Activated naive CD4-positive, alpha-beta T cell treated with anti-CD3 and anti-CD28 coated beads, Interleukin-2, amount 50 U/mL, for 72 hours (primary cell): ENCODE data around the gene AMDHD2. TPM values are rescaled to one million over a fixed set of nuclear protein-coding genes. Genes with fewer than 3 reads are reported as not detected.
"Not testable (repeated sequence)": the region's sequence is repeated elsewhere in the genome, so short reads cannot be mapped to it uniquely, and the experiment has no call there.

Experiments
- ATAC-seq, 2 donors: fragments of 150-1000 bp; cut with Tn5 transposase; 2 replicates each; pipeline ENCODE4 v1.10.0; 2021; ENCODE audit warnings: mild to moderate bottlenecking in 2 of 2, moderate library complexity in 2 of 2
- DNase-seq, 2 donors: peaks; one replicate each; pipeline ENCODE4 v3.0.0; 2021 to 2022; ENCODE audit warnings: low spot score in 2 of 2
- H3K27ac Mint-ChIP-seq, 2 donors: one replicate each; pipeline ENCODE4 v1.8.0; 2022; ENCODE audit warnings: mild to moderate bottlenecking in 2 of 2, mixed read lengths in 2 of 2
- H3K36me3 Mint-ChIP-seq, 2 donors: one replicate each; pipeline ENCODE4 v1.8.0; 2022; ENCODE audit warnings: mixed read lengths in 2 of 2
- H3K9me3 Mint-ChIP-seq, 2 donors: one replicate each; pipeline ENCODE4 v1.8.0; 2022; ENCODE audit warnings: mixed read lengths in 2 of 2
- total RNA-seq, 2 donors: library from RNA; stranded (reverse); gene quantifications; one replicate each; pipeline ENCODE4 v1.2.3, GENCODE V29; 2022

The AMDHD2 gene
- total RNA-seq, 2 donors from 2014 or later = 37.0 to 37.2 TPM

GRCh38 chr16:2533142-2533755 lies 13.1 kb downstream of the AMDHD2 start:
- not testable (repeated sequence) for DNase-seq, ATAC-seq, H3K9me3 Mint-ChIP-seq, H3K36me3 Mint-ChIP-seq
- peak overlapping the region; percentile 94 to 98 for H3K27ac Mint-ChIP-seq

GRCh38 chr16:2533912-2534311 lies 13.7 kb downstream of the AMDHD2 start:
- peaks cover 0 to 5% of the 10 kb centered on the region in 2 donors for H3K36me3 Mint-ChIP-seq
- peak overlapping the region; percentile 65 to 94 for H3K27ac Mint-ChIP-seq
- ATAC-seq (no peak), DNase-seq (no peak)
- H3K9me3 Mint-ChIP-seq = no peaks in the 10 kb centered on the region

GRCh38 chr16:2534335-2534734 lies 14.2 kb downstream of the AMDHD2 start:
- not testable (repeated sequence) for DNase-seq, ATAC-seq, H3K36me3 Mint-ChIP-seq, H3K9me3 Mint-ChIP-seq
- H3K27ac Mint-ChIP-seq = peak overlapping the region; percentile 65 to 94

- Mint-ChIP-seq H3K27ac (no peak overlapping the region), H3K36me3 (peaks cover 0 to 10% of the 10 kb centered on the region in 2 donors), H3K9me3 (no peaks in the 10 kb centered on the region)
- no peak for DNase-seq
- no peak for ATAC-seq
Measured at GRCh38 chr16:2535625-2536013, 15.4 kb downstream of the AMDHD2 start.

- DNase-seq (peak; percentile 93 to 96), ATAC-seq (peak; percentile 90 to 91)
- H3K36me3 Mint-ChIP-seq = peaks cover 0 to 10% of the 10 kb centered on the region in 2 donors
- H3K9me3 Mint-ChIP-seq = no peaks in the 10 kb centered on the region
- H3K27ac Mint-ChIP-seq = peak within 1 kb of the TSS; percentile 83 to 93
Measured at GRCh38 chr16:2537451-2538379, 17.5 kb downstream of the AMDHD2 start, which contains the start of gene PDPK1. Gene PDPK1, plus strand, starts transcription at chr16:2538021. Its CDS starts 92 bp downstream, at chr16:2538113.

- Mint-ChIP-seq H3K36me3 (peaks cover 0 to 10% of the 10 kb centered on the region in 2 donors), H3K27ac (peak overlapping the region; percentile 48 to 70)
- ATAC-seq, DNase-seq, H3K9me3 Mint-ChIP-seq: not testable (repeated sequence)
Measured at GRCh38 chr16:2539192-2539844, 19.1 kb downstream of the AMDHD2 start.

GRCh38 chr16:2539845-2540458 lies 19.8 kb downstream of the AMDHD2 start:
- not testable (repeated sequence) for H3K9me3 Mint-ChIP-seq, ATAC-seq
- DNase-seq = peak in 1 of 2 donors; percentile 55
- H3K27ac Mint-ChIP-seq = peak overlapping the region in 1 of 2 donors; percentile 48
- peaks cover 0 to 10% of the 10 kb centered on the region in 2 donors for H3K36me3 Mint-ChIP-seq

- H3K36me3 Mint-ChIP-seq = peaks cover 0 to 10% of the 10 kb centered on the region in 2 donors
Measured at GRCh38 chr16:2540912-2541311, 20.7 kb downstream of the AMDHD2 start.

GRCh38 chr16:2541409-2541808 lies 21.2 kb downstream of the AMDHD2 start:
- not testable (repeated sequence) for DNase-seq, ATAC-seq, H3K9me3 Mint-ChIP-seq
- Mint-ChIP-seq H3K27ac (peak overlapping the region; percentile 48 to 74), H3K36me3 (peaks cover 0 to 10% of the 10 kb centered on the region in 2 donors)

More at GRCh38 chr16:2540912-2541311, 20.7 kb downstream of the AMDHD2 start:
- ATAC-seq, H3K9me3 Mint-ChIP-seq, DNase-seq: not testable (repeated sequence)
- H3K27ac Mint-ChIP-seq = peak overlapping the region; percentile 48 to 74

GRCh38 chr16:2543771-2544170 lies 23.6 kb downstream of the AMDHD2 start:
- H3K27ac Mint-ChIP-seq, H3K9me3 Mint-ChIP-seq, ATAC-seq, H3K36me3 Mint-ChIP-seq, DNase-seq: not testable (repeated sequence)

GRCh38 chr16:2550283-2550878 lies 30.2 kb downstream of the AMDHD2 start:
- H3K27ac Mint-ChIP-seq, DNase-seq, ATAC-seq, H3K9me3 Mint-ChIP-seq, H3K36me3 Mint-ChIP-seq: not testable (repeated sequence)

- H3K27ac Mint-ChIP-seq, ATAC-seq, DNase-seq, H3K36me3 Mint-ChIP-seq, H3K9me3 Mint-ChIP-seq: not testable (repeated sequence)
Measured at GRCh38 chr16:2551420-2551889, 31.3 kb downstream of the AMDHD2 start.

- not testable (repeated sequence) for H3K36me3 Mint-ChIP-seq, H3K9me3 Mint-ChIP-seq, H3K27ac Mint-ChIP-seq, DNase-seq
- ATAC-seq = peak; percentile 54 to 68
Measured at GRCh38 chr16:2554709-2555425, 34.7 kb downstream of the AMDHD2 start.

GRCh38 chr16:2557150-2557549 lies 37.0 kb downstream of the AMDHD2 start:
- not testable (repeated sequence) for DNase-seq, H3K9me3 Mint-ChIP-seq, H3K27ac Mint-ChIP-seq, H3K36me3 Mint-ChIP-seq, ATAC-seq

- DNase-seq, H3K27ac Mint-ChIP-seq, H3K9me3 Mint-ChIP-seq, H3K36me3 Mint-ChIP-seq: not testable (repeated sequence)
- peak in 1 of 2 donors; percentile 48 for ATAC-seq
Measured at GRCh38 chr16:2560131-2560797, 40.1 kb downstream of the AMDHD2 start.
